ENCODE data around the gene NOL7.

- TF ChIP-seq POLR2AphosphoS5 (IDR thresholded peaks at IDR 0.05; ENCODE audit: low read depth, low read length) = no peak
- no peak for TF ChIP-seq SIN3A (IDR thresholded peaks at IDR 0.05; ENCODE audit: borderline replicate concordance, insufficient read depth, low read length)
- no peak for TF ChIP-seq TAF1 (IDR thresholded peaks at IDR 0.05; ENCODE audit: borderline replicate concordance, insufficient read depth, low read length)
- no peak for TF ChIP-seq REST (IDR thresholded peaks at IDR 0.05; ENCODE audit: insufficient read depth in 1 of 2, low read depth in 2 of 2, low read length in 2 of 2)
- no peak for TF ChIP-seq FOXP2 (optimal IDR thresholded peaks at IDR 0.05; ENCODE audit: borderline replicate concordance, extremely low read depth, extremely low read length, insufficient read depth)
Measured at GRCh38 chr6:13590574-13591153, 24.5 kb upstream of the NOL7 start.

All from PFSK-1 (cell line).